Measurements from ENCODE around the gene ANG.
"Not testable (repeated sequence)": the region's sequence is repeated elsewhere in the genome, so short reads cannot be mapped to it uniquely, and the experiment has no call there.

Gene ANG

GRCh38 chr14:20699931-20700330 lies 11.4 kb downstream of the ANG start:
- DNase-seq (ENCODE audit: low read depth): no peak

GRCh38 chr14:20700965-20701364 lies 12.4 kb downstream of the ANG start:
- DNase-seq (ENCODE audit: low read depth): not testable (repeated sequence)

GRCh38 chr14:20706657-20707355 lies 18.2 kb downstream of the ANG start:
- no peak for DNase-seq (ENCODE audit: low read depth)

GRCh38 chr14:20707622-20708021 lies 19.1 kb downstream of the ANG start:
- DNase-seq (ENCODE audit: low read depth): no peak

GRCh38 chr14:20711261-20711660 lies 22.7 kb downstream of the ANG start:
- DNase-seq (ENCODE audit: low read depth): no peak

GRCh38 chr14:20711685-20712084 lies 23.1 kb downstream of the ANG start:
- DNase-seq (ENCODE audit: low read depth): no peak

- DNase-seq (ENCODE audit: low read depth): no peak
These were observed 24.3 kb downstream of the ANG start for GRCh38 chr14:20712904-20713303.

- DNase-seq (ENCODE audit: low read depth): no peak
These were observed 26.2 kb downstream of the ANG start for GRCh38 chr14:20714593-20715250.

- DNase-seq (ENCODE audit: low read depth): no peak
These were observed 31.2 kb downstream of the ANG start for GRCh38 chr14:20719777-20720176.

GRCh38 chr14:20720741-20721140 lies 32.2 kb downstream of the ANG start:
- DNase-seq (ENCODE audit: low read depth): no peak

GRCh38 chr14:20722016-20722415 lies 33.5 kb downstream of the ANG start:
- DNase-seq (ENCODE audit: low read depth): no peak

- no peak for DNase-seq (ENCODE audit: low read depth)
These were observed 34.9 kb downstream of the ANG start for GRCh38 chr14:20723488-20723887.

GRCh38 chr14:20726121-20726520 lies 37.6 kb downstream of the ANG start:
- DNase-seq (ENCODE audit: low read depth): not testable (repeated sequence)

GRCh38 chr14:20726531-20726930 lies 38.0 kb downstream of the ANG start:
- no peak for DNase-seq (ENCODE audit: low read depth)

- DNase-seq (ENCODE audit: low read depth): no peak
These were observed 42.3 kb downstream of the ANG start for GRCh38 chr14:20730891-20731290.

- DNase-seq (ENCODE audit: low read depth): no peak
These were observed 43.9 kb downstream of the ANG start for GRCh38 chr14:20732477-20732876.

- no peak for DNase-seq (ENCODE audit: low read depth)
These were observed 44.5 kb downstream of the ANG start for GRCh38 chr14:20732979-20733635.

- no peak for DNase-seq (ENCODE audit: low read depth)
These were observed 45.3 kb downstream of the ANG start for GRCh38 chr14:20733684-20734429.

GRCh38 chr14:20734430-20734806 lies 45.9 kb downstream of the ANG start:
- DNase-seq (ENCODE audit: low read depth): no peak

- not testable (repeated sequence) for DNase-seq (ENCODE audit: low read depth)
These were observed 49.7 kb downstream of the ANG start for GRCh38 chr14:20738292-20738691.

- no peak for DNase-seq (ENCODE audit: low read depth)
These were observed 53.6 kb downstream of the ANG start for GRCh38 chr14:20742132-20742531.

GRCh38 chr14:20743556-20743955 lies 55.0 kb downstream of the ANG start:
- DNase-seq (ENCODE audit: low read depth): no peak
